Esophagus muscularis mucosa (tissue), 4 donors: ENCODE data around the gene SULT6B1. TPM values are rescaled to one million over a fixed set of nuclear protein-coding genes. Genes with fewer than 3 reads are reported as not detected.
"Not testable (repeated sequence)": the region's sequence is repeated elsewhere in the genome, so short reads cannot be mapped to it uniquely, and the experiment has no call there.

Source experiments
- DNase-seq: peaks from one replicate; pipeline ENCODE4 v3.0.0-alpha.2; 2017; ENCODE audit errors: extremely low spot score
- H3K27ac ChIP-seq, 4 donors: fragments of 200-600 bp; sonication (generic); replicated peaks in 1 of 4; 1 replicate in 3 of 4; 2 replicates in 1 of 4; pipeline ENCODE4 v1.5.1; 2016 to 2019; ENCODE audit warnings: mild to moderate bottlenecking in 1 of 4
- H3K27me3 ChIP-seq, 4 donors: fragments of 200-600 bp; sonication (generic); one replicate each; pipeline versions ENCODE4 v1.5.1 to v1.6.0; 2016 to 2019
- H3K36me3 ChIP-seq, 4 donors: fragments of 200-600 bp; sonication (generic); one replicate each; pipeline ENCODE4 v1.5.1; 2016 to 2019
- H3K4me1 ChIP-seq, 4 donors: fragments of 200-600 bp; sonication (generic); one replicate each; pipeline ENCODE4 v1.5.1; 2016 to 2019
- H3K4me3 ChIP-seq, 4 donors: fragments of 200-600 bp; sonication (generic); 1 replicate in 2 of 4; 2 replicates in 2 of 4; pipeline ENCODE4 v1.5.1; 2016 to 2019; ENCODE audit warnings: mild to moderate bottlenecking in 4 of 4, moderate library complexity in 1 of 4
- H3K9me3 ChIP-seq, 4 donors: fragments of 200-600 bp; sonication (generic); 1 replicate in 3 of 4; 2 replicates in 1 of 4; pipeline ENCODE4 v1.5.1; 2016 to 2019
- EP300 ChIP-seq: sonication (generic); formaldehyde crosslinking; IDR thresholded peaks from one replicate; pipeline ENCODE4 v1.6.1; 2017; ENCODE audit warnings: antibody characterized with exemption
- POLR2A ChIP-seq: fragments of 450-650 bp; IDR thresholded peaks from one replicate; pipeline ENCODE4 v1.6.1; 2017; ENCODE audit warnings: antibody characterized with exemption, moderate library complexity, mild to moderate bottlenecking, low read depth
- POLR2AphosphoS5 ChIP-seq, 2 donors: sonication (generic); formaldehyde crosslinking; IDR thresholded peaks; one replicate each; pipeline ENCODE4 v1.6.1; 2017; ENCODE audit warnings: antibody characterized with exemption in 2 of 2
- WGBS: methylation state at CpG from one replicate; pipeline ENCODE4 v1.1.5; 2018; 5-methylcytosine and 5-hydroxymethylcytosine counted together
- intact Hi-C: fragments of 100-400 bp; cut with DNase I; formaldehyde crosslinking; loops from one replicate; pipeline ENCODE4 v1.15.1; 2023
- total RNA-seq, 4 donors: library from RNA; depleted of rRNA; stranded (reverse); fragments of >200 nt; gene quantifications; one replicate each; pipeline versions ENCODE4 v1.1.0 to v1.2.1, GENCODE V29; 2016
- TF ChIP-seq, protein P1 (sequence below), 3 experiments: fragments of 200-600 bp in 2 of 3; fragments of 450-650 bp in 1 of 3; sonication (generic) in 2 of 3; IDR thresholded peaks; one replicate each; pipeline ENCODE4 v1.5.1; 2017 to 2019; ENCODE audit warnings: antibody characterized with exemption in 3 of 3, mild to moderate bottlenecking in 2 of 3, moderate library complexity in 1 of 3

Gene SULT6B1
- total RNA-seq, 4 donors from 2014 or later, result not detected

DNA sequence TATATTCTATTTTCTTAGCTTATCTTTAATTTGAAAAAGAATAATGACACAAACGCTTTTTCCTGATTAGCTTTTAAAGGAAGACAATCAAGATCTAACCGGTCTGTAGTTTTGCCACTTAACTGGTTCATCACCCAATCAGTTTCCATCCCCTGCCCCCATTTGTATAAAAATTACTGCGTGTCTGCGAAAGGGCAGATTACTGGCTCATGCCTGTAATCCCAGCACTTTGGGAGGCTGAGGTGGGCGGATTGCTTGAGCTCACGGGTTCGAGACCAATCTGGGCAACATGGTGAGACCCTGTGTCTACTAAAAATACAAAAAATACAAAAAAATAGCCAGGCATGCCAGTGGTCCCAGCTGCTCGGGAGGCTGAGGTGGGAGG is 10.2 kb upstream of the SULT6B1 start:
- intact Hi-C loops, result loop anchor here (5.0 kb wide), 1 partner anchor 34 kb away; the partner anchor contains the start of genes CEBPZ and NDUFAF7
- peaks cover 12 to 30% (median 23%) of the 10 kb centered on the region in 4 donors for H3K4me1 ChIP-seq
- H3K4me3 ChIP-seq, result no peak overlapping the region
- DNase-seq, result no peak
- peaks cover 23 to 39% (median 32%) of the 10 kb centered on the region in 4 donors for H3K36me3 ChIP-seq
- no peaks in the 10 kb centered on the region for H3K27me3 ChIP-seq
- no peak overlapping the region for H3K27ac ChIP-seq
- peaks cover 0 to 3% (median 3%) of the 10 kb centered on the region in 4 donors for H3K9me3 ChIP-seq
- WGBS, result 94% methylated on average over 8 of the region's 8 CpGs
- TF ChIP-seq, protein P1, sequence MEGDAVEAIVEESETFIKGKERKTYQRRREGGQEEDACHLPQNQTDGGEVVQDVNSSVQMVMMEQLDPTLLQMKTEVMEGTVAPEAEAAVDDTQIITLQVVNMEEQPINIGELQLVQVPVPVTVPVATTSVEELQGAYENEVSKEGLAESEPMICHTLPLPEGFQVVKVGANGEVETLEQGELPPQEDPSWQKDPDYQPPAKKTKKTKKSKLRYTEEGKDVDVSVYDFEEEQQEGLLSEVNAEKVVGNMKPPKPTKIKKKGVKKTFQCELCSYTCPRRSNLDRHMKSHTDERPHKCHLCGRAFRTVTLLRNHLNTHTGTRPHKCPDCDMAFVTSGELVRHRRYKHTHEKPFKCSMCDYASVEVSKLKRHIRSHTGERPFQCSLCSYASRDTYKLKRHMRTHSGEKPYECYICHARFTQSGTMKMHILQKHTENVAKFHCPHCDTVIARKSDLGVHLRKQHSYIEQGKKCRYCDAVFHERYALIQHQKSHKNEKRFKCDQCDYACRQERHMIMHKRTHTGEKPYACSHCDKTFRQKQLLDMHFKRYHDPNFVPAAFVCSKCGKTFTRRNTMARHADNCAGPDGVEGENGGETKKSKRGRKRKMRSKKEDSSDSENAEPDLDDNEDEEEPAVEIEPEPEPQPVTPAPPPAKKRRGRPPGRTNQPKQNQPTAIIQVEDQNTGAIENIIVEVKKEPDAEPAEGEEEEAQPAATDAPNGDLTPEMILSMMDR (IDR thresholded peaks at IDR 0.05), result no peak
- TF ChIP-seq EP300 (no peak), POLR2A (no peak), POLR2AphosphoS5 (IDR thresholded peaks at IDR 0.05) (no peak)

DNA sequence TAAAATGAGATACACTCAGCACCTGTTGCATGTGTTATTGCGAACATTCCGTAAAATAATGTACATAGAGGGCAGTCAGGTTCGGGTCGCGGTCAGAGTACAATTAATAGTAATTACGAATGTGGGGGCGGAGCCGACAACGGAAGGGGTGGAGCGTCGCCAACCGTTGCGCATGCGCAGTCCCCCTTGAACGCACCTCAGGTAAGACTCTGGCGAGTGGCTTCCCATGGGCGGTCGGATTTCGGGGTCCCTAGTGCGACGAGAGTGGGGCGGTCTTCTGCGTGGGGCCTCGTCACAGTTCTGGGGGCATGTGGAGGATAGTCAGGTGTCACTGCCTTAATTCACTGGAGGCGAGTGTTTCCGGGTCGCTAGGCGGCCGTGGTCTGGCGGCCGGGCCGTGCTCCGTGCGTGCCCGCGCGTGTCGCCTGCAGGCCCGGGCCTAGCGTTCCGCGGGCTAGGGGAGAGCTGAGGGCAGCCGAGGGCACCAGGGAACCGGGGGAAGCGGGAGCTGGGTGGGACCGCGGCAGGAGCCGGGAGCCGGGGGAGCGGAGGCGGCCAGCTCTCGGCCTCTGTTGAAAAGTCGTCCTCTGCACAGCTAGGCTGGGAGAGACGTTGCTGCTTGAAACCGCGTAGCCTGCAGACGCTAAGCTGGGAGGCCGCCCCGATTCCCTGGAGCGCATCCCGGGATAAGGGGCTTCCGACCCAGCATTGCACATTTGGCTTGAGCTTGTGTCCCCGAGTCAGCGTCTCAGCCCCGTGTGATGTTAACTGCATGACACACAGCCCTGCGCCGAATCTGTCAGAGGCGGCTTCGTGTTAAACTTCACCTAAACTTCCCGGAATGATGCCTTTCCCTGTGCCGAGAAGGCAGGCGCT is 8.1 kb upstream of the SULT6B1 start, which contains the start of gene CEBPZOS:
CEBPZOS (plus strand) TSS at position 177 of the 876 bp plus-strand sequence. CDS start 3,209 bp downstream, outside the sequence.
- intact Hi-C loops, result loop anchor here (5.0 kb wide), 1 partner anchor 36 kb away; the partner anchor contains the start of genes CEBPZ and NDUFAF7
- H3K4me3 ChIP-seq, result peak within 1 kb of the TSS; percentile 81 to 90 (median 85)
- H3K9me3 ChIP-seq, result no peaks in the 10 kb centered on the region
- H3K36me3 ChIP-seq, result peaks cover 11 to 18% (median 14%) of the 10 kb centered on the region in 4 donors
- WGBS, result 2% methylated on average over 32 of the region's 72 CpGs
- peak; percentile 53 for TF ChIP-seq POLR2A
- peak; percentile 89 to 94 for TF ChIP-seq POLR2AphosphoS5 (IDR thresholded peaks at IDR 0.05)
- TF ChIP-seq, protein P1 (IDR thresholded peaks at IDR 0.05), result no peak
- peak; percentile 94 for DNase-seq
- H3K4me1 ChIP-seq, result peaks cover 12 to 30% (median 23%) of the 10 kb centered on the region in 4 donors
- no peaks in the 10 kb centered on the region for H3K27me3 ChIP-seq
- peak within 1 kb of the TSS; percentile 87 to 95 (median 92) for H3K27ac ChIP-seq

DNA sequence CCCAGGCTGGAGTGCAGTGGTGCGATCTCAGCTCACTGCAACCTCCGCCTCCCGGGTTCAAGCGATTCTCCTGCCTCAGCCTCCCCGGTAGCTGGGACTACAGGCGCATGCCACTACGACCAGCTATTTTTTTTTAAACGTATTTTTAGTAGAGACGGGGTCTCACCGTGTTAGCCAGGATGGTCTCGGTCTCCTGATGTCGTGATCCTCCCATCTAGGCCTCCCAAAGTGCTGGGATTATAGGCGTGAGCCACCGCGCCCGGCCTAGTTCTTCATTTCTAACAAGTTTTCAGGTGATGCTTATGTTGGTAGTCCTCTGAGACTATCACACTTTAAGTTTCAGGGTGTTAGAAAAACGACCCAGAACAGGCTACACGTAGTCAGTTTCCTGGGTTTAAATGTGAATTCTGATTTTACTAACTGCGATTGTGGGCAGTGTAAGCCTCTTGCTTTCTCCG is 7.4 kb upstream of the SULT6B1 start:
- peaks cover 12 to 30% (median 23%) of the 10 kb centered on the region in 4 donors for H3K4me1 ChIP-seq
- intact Hi-C loops, result loop anchor here (5.0 kb wide), 1 partner anchor 36 kb away; the partner anchor contains the start of genes CEBPZ and NDUFAF7
- peaks cover 5 to 12% (median 7%) of the 10 kb centered on the region in 4 donors for H3K36me3 ChIP-seq
- DNase-seq, H3K27me3 ChIP-seq, H3K9me3 ChIP-seq: not testable (repeated sequence)
- peak overlapping the region; percentile 87 to 95 (median 92) for H3K27ac ChIP-seq
- peak overlapping the region; percentile 81 to 90 (median 85) for H3K4me3 ChIP-seq
- WGBS, result 80% methylated on average over 20 of the region's 20 CpGs

DNA sequence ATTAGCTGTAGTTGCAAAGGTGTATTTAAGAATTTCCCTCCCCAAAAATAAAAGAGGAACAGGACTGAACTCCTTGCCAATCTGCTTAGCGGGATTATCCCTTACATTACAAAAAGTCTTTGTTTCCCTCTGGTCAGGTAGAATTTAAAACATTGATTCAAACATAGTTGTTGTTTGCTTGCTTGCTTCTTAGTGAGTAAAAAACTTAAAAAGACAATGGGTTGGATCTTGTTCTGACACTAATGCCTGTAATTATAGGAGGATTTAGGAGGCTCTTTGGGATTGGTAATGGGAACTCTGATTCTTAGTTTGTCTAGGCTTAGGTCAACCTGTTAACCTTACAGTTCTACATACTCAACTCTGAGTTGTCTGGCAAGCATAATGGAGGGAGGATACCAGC is 4.1 kb upstream of the SULT6B1 start:
- Histone ChIP-seq H3K27me3 (no peaks in the 10 kb centered on the region), H3K36me3 (no peaks in the 10 kb centered on the region), H3K4me1 (peaks cover 6 to 12% (median 9%) of the 10 kb centered on the region in 4 donors), H3K27ac (no peak overlapping the region), H3K4me3 (no peak overlapping the region), H3K9me3 (no peaks in the 10 kb centered on the region)
- intact Hi-C loops, result no loop called here
- TF ChIP-seq POLR2A (no peak), EP300 (no peak), POLR2AphosphoS5 (IDR thresholded peaks at IDR 0.05) (no peak)
- TF ChIP-seq, protein P1 (IDR thresholded peaks at IDR 0.05), result no peak
- WGBS, result 88% methylated on average over 1 of the region's 1 CpG
- no peak for DNase-seq

DNA sequence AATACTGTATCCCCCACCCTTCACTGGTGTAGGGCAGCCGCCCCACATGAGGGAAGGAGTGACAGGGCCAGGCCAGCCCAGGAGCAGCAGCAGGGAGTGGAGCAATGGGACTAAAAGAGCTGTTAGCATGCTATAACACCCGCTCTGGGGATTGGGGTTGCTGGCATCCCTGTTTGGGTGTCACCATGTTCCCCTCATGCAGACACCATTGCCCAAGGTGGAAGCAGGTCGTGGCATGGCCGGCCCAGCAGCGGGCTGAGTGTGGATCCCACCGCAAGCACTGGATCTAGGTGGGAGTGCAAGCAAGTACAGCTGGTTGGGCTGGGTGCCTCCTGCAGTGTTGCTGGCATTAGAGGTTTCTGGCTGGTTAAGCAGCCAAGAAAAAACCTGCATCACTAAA is 3.3 kb upstream of the SULT6B1 start:
- intact Hi-C loops, result no loop called here
- peaks cover 0 to 4% (median 2%) of the 10 kb centered on the region in 4 donors for H3K4me1 ChIP-seq
- WGBS, result 90% methylated on average over 6 of the region's 6 CpGs
- H3K9me3 ChIP-seq, result no peaks in the 10 kb centered on the region
- no peak overlapping the region for H3K27ac ChIP-seq
- H3K36me3 ChIP-seq, result no peaks in the 10 kb centered on the region
- H3K27me3 ChIP-seq, result peaks cover 0 to 1% (median 0%) of the 10 kb centered on the region in 4 donors
- H3K4me3 ChIP-seq, result no peak overlapping the region
- no peak for TF ChIP-seq POLR2A
- TF ChIP-seq POLR2AphosphoS5 (IDR thresholded peaks at IDR 0.05), result no peak
- TF ChIP-seq, protein P1 (IDR thresholded peaks at IDR 0.05), result no peak
- no peak for TF ChIP-seq EP300
- no peak for DNase-seq
